ENCODE results near the gene CCDC110. TPM values are rescaled to one million over a fixed set of nuclear protein-coding genes. Genes with fewer than 3 reads are reported as not detected.

Gene CCDC110
- total and polyA plus RNA-seq, 2 donors (not counting 3 experiments of a cell fraction or from before 2014, with no cell fraction given), result 0.25 to 0.71 TPM

- no peaks in the 10 kb centered on the region for H3K9me3 ChIP-seq (replicated peaks; ENCODE audit: control insufficient read depth, insufficient read depth, low read length)
- no peak for DNase-seq (ENCODE audit: low read depth, low spot score)
- CTCF ChIA-PET, result interaction anchor here (1.4 to 1.5 kb wide), 2 partner anchors 38 to 141 kb away, joined by 3 read pairs; no protein-coding TSS in a partner anchor
- no peaks in the 10 kb centered on the region for H3K79me2 ChIP-seq (ENCODE audit: control insufficient read depth, insufficient read depth, low read length)
- H3K27ac ChIP-seq (ENCODE audit: insufficient read depth, low read depth, low read length), result no peak overlapping the region
- POLR2A ChIA-PET, result no interaction called here
- intact Hi-C loops (cut with micrococcal nuclease) (no loop called here), dilution Hi-C loops (cut with MboI; ENCODE audit: extremely low pct_ligation_motif_present, low sequenced_read_pairs) (no loop called here)
- BruUV-seq (replicated peaks), result no TSS peak
- H2AFZ ChIP-seq (ENCODE audit: low read depth, low read length), result peak overlapping the region; percentile 15
- H3K27me3 ChIP-seq (ENCODE audit: control insufficient read depth in 2 of 2, insufficient read depth in 2 of 2, low read length in 2 of 2), result no peaks in the 10 kb centered on the region
- no peaks in the 10 kb centered on the region for H3K4me1 ChIP-seq (ENCODE audit: control insufficient read depth, extremely low read depth, insufficient read depth, low read length)
- no peaks in the 10 kb centered on the region for H4K20me1 ChIP-seq (replicated peaks; ENCODE audit: control insufficient read depth, extremely low read depth, insufficient read depth, low read length)
- no peak overlapping the region for H3K9ac ChIP-seq (replicated peaks; ENCODE audit: extremely low read depth, insufficient read depth, low read length)
- TF ChIP-seq CTCF (IDR thresholded peaks at IDR 0.05; ENCODE audit: extremely low read depth in 1 of 2, insufficient read depth in 1 of 2, low read depth in 1 of 2, low read length in 2 of 2) (no peak), FOS (IDR thresholded peaks at IDR 0.05; ENCODE audit: borderline replicate concordance, insufficient read depth, low read length) (no peak), EZH2 (IDR thresholded peaks at IDR 0.05; ENCODE audit: borderline replicate concordance, low read depth, low read length, severe bottlenecking) (no peak), GATA2 (IDR thresholded peaks at IDR 0.05; ENCODE audit: insufficient read depth, insufficient read length, low read depth, low read length) (no peak), JUN (IDR thresholded peaks at IDR 0.05; ENCODE audit: borderline replicate concordance, insufficient read depth, insufficient read length, low read depth) (no peak), MYC (IDR thresholded peaks at IDR 0.05; ENCODE audit: low read depth, low read length) (no peak), POLR2AphosphoS5 (IDR thresholded peaks at IDR 0.05; ENCODE audit: insufficient read depth, low read depth, low read length) (no peak), MAX (IDR thresholded peaks at IDR 0.05; ENCODE audit: insufficient read depth, insufficient read length) (no peak), POLR2A (IDR thresholded peaks at IDR 0.05; ENCODE audit: low read depth, low read length) (no peak)
- no peak overlapping the region for H3K4me2 ChIP-seq (ENCODE audit: insufficient read depth, low read length)
- H3K4me3 ChIP-seq (replicated peaks in 1 of 3; ENCODE audit: insufficient read depth in 1 of 3, low read depth in 1 of 3, low read length in 3 of 3), result no peak overlapping the region
- no peaks in the 10 kb centered on the region for H3K36me3 ChIP-seq (ENCODE audit: control insufficient read depth in 2 of 2, extremely low read depth in 1 of 2, insufficient read depth in 2 of 2, low read length in 2 of 2)
- H3K9me1 ChIP-seq (replicated peaks; ENCODE audit: control insufficient read depth, extremely low read depth, insufficient read depth, low read length), result no peaks in the 10 kb centered on the region
- FAIRE-seq, result no peak
Observed at GRCh38 chr4:185457136-185457535, 14.4 kb downstream of the CCDC110 start.

Measured in endothelial cell of umbilical vein (primary cell).